Central memory CD8-positive, alpha-beta T cell (primary cell): ENCODE results near the gene STX16.
A peak's percentile ranks its signal among the peaks of the same experiment; 100 is the strongest.

Experiments used
- ATAC-seq: fragments of 150-1000 bp; cut with Tn5 transposase; replicated peaks from 2 replicates; pipeline ENCODE4 v1.10.0; 2022; ENCODE audit warnings: mild to moderate bottlenecking, moderate FRiP score, moderate number of reproducible peaks; ENCODE audit not compliant: poor library complexity, severe bottlenecking; ENCODE audit errors: extremely low read depth
- DNase-seq, 2 donors: peaks; one replicate each; pipeline ENCODE4 v3.0.0; 2021; ENCODE audit warnings: low spot score in 2 of 2
- H3K27ac Mint-ChIP-seq: one replicate; pipeline ENCODE4 v1.8.0; 2022; ENCODE audit warnings: low read depth, mild to moderate bottlenecking, moderate library complexity, mixed read lengths
- H3K27me3 Mint-ChIP-seq: one replicate; pipeline ENCODE4 v1.8.0; 2022; ENCODE audit warnings: mixed read lengths
- H3K36me3 Mint-ChIP-seq: one replicate; pipeline ENCODE4 v1.8.0; 2022; ENCODE audit warnings: mild to moderate bottlenecking, moderate library complexity, mixed read lengths; ENCODE audit not compliant: insufficient read depth
- H3K4me1 Mint-ChIP-seq: one replicate; pipeline ENCODE4 v1.8.0; 2022; ENCODE audit warnings: mixed read lengths
- H3K4me3 Mint-ChIP-seq: one replicate; pipeline ENCODE4 v1.8.0; 2022; ENCODE audit warnings: mild to moderate bottlenecking, moderate library complexity, mixed read lengths
- H3K9me3 Mint-ChIP-seq: one replicate; pipeline ENCODE4 v1.8.0; 2022; ENCODE audit warnings: mixed read lengths

STX16 gene

GRCh38 chr20:58712806-58713731, 62.0 kb downstream of the STX16 start:
- ATAC-seq (no peak), DNase-seq (peak in 1 of 2 donors; percentile 11)
- Mint-ChIP-seq H3K4me3 (no peak overlapping the region), H3K4me1 (no peaks in the 10 kb centered on the region), H3K36me3 (no peaks in the 10 kb centered on the region), H3K27me3 (no peaks in the 10 kb centered on the region), H3K9me3 (no peaks in the 10 kb centered on the region), H3K27ac (no peak overlapping the region)

DNA sequence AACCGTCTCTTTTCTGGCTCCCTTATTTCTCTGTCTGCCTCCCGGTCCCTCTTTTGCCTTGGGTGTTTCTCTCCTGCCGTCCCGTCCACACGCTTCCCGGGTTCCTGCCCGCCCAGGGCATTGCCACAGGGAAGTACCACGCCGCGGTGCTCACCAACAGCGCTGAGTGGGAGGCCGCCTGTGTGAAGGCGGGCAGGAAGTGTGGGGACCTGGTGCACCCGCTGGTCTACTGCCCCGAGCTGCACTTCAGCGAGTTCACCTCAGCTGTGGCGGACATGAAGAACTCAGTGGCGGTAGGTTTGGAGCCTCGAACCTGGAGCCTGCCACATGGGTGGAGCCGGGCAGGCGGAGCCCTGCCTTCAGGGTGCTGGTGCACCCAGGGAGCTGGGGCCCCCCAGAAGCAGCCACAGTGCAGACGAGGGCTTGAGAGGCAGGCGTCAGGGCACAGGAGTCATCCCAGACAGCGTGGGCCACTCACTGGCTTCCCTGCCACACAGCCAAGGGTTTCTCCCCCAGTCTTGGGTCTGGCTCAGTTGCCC, 62.8 kb downstream of the STX16 start:
- no peaks in the 10 kb centered on the region for H3K9me3 Mint-ChIP-seq
- H3K4me1 Mint-ChIP-seq = no peaks in the 10 kb centered on the region
- DNase-seq = peak; percentile 7 to 8

DNA sequence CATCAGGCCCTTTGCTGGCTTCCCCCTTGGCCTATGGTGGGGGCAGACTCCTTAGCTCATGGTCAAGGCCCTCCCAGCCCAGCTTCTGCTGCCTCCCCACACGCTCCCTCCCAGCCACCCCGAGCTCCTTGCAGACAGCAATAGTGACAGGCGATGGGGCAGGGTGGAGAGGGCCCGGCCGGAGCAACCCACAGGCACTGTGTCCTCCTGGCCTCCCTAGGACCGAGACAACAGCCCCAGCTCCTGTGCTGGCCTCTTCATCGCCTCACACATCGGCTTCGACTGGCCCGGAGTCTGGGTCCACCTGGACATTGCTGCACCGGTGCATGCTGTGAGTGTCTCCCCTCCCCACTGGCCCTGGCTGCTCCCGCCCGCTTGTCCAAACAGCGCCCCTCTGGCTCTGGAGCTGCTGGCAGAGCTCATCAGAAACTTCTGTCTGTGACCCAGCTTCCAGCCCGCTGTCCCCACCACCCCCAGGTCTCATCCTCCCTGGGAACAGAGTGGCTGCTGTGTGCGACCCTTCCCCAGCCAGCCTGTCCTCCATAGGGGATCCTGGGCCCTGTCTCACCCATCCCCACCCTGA, 63.3 kb downstream of the STX16 start:
- DNase-seq (peak; percentile 6 to 8), ATAC-seq (no peak)
- H3K27ac Mint-ChIP-seq = no peak overlapping the region
- H3K9me3 Mint-ChIP-seq = no peaks in the 10 kb centered on the region
- H3K4me1 Mint-ChIP-seq = no peaks in the 10 kb centered on the region
- H3K4me3 Mint-ChIP-seq = no peak overlapping the region
- no peaks in the 10 kb centered on the region for H3K27me3 Mint-ChIP-seq
- H3K36me3 Mint-ChIP-seq = no peaks in the 10 kb centered on the region

More for the DNA sequence above, 62.8 kb downstream of the STX16 start:
- Mint-ChIP-seq H3K36me3 (no peaks in the 10 kb centered on the region), H3K27me3 (no peaks in the 10 kb centered on the region), H3K27ac (no peak overlapping the region), H3K4me3 (no peak overlapping the region)
- ATAC-seq = no peak

DNA sequence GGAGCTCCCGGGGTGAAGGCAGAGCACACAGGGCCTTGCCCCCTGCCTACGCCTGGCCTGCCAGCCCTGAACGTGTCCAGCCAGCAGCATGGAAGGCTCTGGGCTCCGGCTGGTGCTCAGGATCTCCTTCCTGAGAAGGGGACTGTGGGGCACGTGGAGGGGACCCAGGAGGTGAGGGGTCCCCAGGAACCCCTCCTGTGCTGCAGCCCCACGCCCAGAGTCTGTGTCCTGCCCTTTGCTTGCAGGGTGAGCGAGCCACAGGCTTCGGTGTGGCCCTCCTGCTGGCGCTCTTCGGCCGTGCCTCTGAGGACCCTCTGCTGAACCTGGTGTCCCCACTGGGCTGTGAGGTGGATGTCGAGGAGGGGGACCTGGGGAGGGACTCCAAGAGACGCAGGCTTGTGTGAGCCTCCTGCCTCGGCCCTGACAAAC, 63.9 kb downstream of the STX16 start:
- Mint-ChIP-seq H3K27ac (no peak overlapping the region), H3K27me3 (no peaks in the 10 kb centered on the region), H3K4me3 (no peak overlapping the region), H3K4me1 (no peaks in the 10 kb centered on the region), H3K36me3 (no peaks in the 10 kb centered on the region), H3K9me3 (no peaks in the 10 kb centered on the region)
- peak in 1 of 2 donors; percentile 5 for DNase-seq
- ATAC-seq = no peak

DNA sequence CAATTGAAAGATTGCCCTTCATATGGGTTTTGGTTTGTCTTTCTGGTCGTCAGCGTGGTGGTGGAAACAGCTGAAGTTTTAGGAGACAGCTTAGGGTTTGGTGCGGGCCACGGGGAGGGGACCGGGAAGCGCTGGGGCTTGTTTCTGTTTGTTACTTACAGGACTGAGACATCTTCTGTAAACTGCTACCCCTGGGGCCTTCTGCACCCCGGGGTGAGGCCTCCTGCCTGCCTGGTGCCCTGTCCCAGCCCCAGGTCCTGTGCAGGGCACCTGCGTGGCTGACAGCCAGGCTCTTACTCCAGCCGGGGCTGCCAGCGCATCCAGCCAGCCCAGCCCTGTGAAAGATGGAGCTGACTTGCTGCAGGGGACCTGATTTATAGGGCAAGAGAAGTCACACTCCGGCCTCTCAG, 64.3 kb downstream of the STX16 start:
- H3K27ac Mint-ChIP-seq = no peak overlapping the region
- no peaks in the 10 kb centered on the region for H3K4me1 Mint-ChIP-seq
- no peaks in the 10 kb centered on the region for H3K9me3 Mint-ChIP-seq
- no peak for ATAC-seq
- H3K27me3 Mint-ChIP-seq = peaks cover 2% of the 10 kb centered on the region
- no peak overlapping the region for H3K4me3 Mint-ChIP-seq
- H3K36me3 Mint-ChIP-seq = no peaks in the 10 kb centered on the region
- peak; percentile 7 to 8 for DNase-seq

GRCh38 chr20:58715801-58716475, 64.9 kb downstream of the STX16 start:
- Mint-ChIP-seq H3K27ac (no peak overlapping the region), H3K27me3 (peaks cover 7% of the 10 kb centered on the region), H3K4me3 (no peak overlapping the region), H3K36me3 (no peaks in the 10 kb centered on the region), H3K4me1 (no peaks in the 10 kb centered on the region), H3K9me3 (no peaks in the 10 kb centered on the region)
- ATAC-seq = no peak
- DNase-seq = peak; percentile 6 to 7

DNA sequence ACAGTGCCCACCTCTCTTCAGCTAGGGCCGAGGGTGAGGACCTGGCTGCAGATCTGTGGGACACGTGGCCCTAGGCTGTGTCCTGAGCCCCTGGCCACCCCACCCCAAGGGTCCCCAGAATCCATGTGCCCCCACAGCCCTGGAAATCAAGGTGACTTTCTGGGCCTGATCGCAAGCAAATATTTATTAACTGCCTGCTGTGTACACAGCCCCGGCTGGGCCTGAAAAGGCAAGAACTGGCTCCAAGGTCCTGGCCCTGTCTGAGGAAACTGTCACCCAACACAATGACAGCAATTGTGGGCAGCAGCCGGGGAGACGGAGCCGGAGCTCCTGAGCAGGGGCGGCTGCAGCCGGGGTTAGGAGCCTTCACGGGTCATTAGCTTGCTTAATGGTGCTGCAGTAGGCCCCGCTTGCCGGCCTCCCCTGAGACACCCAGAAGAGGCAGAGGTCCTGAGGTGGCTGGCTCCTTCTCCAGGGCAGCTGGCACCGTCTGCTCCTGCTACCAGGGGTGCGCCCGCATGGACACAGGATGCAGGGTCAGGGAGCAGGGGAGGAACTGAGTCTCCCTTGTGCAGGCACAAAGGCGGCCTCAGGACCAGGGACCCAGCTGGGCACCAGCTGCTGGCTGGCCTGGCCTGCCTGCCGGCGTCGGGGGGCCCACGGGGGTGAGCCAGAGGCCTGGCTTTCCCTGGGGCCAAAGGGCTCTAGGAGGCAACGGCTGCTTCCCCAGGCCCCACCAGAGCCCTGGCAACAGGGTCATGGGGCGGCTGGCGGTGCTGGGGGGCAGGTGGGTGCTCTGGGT, 65.6 kb downstream of the STX16 start:
- ATAC-seq = no peak
- DNase-seq = peak; percentile 5 to 7
- Mint-ChIP-seq H3K36me3 (no peaks in the 10 kb centered on the region), H3K9me3 (no peaks in the 10 kb centered on the region), H3K27me3 (peaks cover 14% of the 10 kb centered on the region), H3K4me1 (no peaks in the 10 kb centered on the region), H3K27ac (no peak overlapping the region), H3K4me3 (no peak overlapping the region)

- Mint-ChIP-seq H3K27ac (no peak overlapping the region), H3K4me3 (no peak overlapping the region), H3K4me1 (no peaks in the 10 kb centered on the region), H3K36me3 (peaks cover under 1% of the 10 kb centered on the region), H3K9me3 (no peaks in the 10 kb centered on the region), H3K27me3 (peaks cover 22% of the 10 kb centered on the region)
- ATAC-seq (no peak), DNase-seq (peak in 1 of 2 donors; percentile 11)
Observed at GRCh38 chr20:58717278-58718091, 66.4 kb downstream of the STX16 start.

DNA sequence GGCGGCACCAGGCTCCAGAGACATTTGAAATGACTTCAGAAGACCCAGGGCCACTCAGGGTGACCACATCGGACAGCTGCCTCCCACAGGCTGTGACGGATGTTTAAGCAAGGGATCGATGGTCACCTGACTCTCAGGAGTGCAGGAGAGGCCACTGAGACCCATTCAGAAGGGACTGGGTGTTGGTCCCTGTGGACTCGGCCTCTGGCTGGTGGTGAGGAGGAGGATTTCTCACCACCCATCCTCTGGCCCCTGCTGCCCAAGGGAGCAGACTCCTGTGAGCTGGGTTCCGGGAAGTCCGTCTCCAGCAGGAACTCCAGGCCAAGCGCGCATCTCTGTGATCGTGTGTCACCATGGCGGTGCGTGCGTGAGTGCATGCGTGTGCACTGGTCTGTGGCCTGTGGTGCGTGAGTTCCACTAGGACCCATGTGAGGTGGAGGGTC, 67.1 kb downstream of the STX16 start:
- no peak for ATAC-seq
- H3K4me1 Mint-ChIP-seq = no peaks in the 10 kb centered on the region
- H3K9me3 Mint-ChIP-seq = no peaks in the 10 kb centered on the region
- H3K4me3 Mint-ChIP-seq = no peak overlapping the region
- peak in 1 of 2 donors; percentile 8 for DNase-seq
- peaks cover 29% of the 10 kb centered on the region for H3K27me3 Mint-ChIP-seq
- no peak overlapping the region for H3K27ac Mint-ChIP-seq
- H3K36me3 Mint-ChIP-seq = peaks cover 2% of the 10 kb centered on the region

DNA sequence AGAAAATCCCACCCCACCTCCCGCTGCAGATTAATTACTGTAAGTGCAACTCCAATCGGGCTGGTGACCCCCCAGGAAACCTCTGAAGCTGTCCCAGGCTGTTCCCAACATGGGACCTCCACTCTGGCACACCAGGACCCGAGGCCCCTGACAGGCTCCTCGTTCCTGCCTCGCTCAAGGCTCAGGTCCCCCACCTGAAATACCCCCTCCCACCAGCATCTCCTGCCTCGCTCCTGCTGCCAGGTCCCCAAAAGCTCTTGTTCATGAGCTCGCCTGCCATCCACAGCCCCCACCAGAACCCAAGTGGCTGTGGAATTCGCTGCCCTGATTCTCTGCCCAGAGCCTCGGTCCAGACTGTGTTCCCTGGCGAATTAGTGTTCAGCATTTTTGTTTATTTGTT, 67.6 kb downstream of the STX16 start:
- no peak for ATAC-seq
- peaks cover 35% of the 10 kb centered on the region for H3K27me3 Mint-ChIP-seq
- no peaks in the 10 kb centered on the region for H3K4me1 Mint-ChIP-seq
- H3K9me3 Mint-ChIP-seq = no peaks in the 10 kb centered on the region
- no peak overlapping the region for H3K4me3 Mint-ChIP-seq
- peaks cover 4% of the 10 kb centered on the region for H3K36me3 Mint-ChIP-seq
- H3K27ac Mint-ChIP-seq = no peak overlapping the region
- no peak for DNase-seq

DNA sequence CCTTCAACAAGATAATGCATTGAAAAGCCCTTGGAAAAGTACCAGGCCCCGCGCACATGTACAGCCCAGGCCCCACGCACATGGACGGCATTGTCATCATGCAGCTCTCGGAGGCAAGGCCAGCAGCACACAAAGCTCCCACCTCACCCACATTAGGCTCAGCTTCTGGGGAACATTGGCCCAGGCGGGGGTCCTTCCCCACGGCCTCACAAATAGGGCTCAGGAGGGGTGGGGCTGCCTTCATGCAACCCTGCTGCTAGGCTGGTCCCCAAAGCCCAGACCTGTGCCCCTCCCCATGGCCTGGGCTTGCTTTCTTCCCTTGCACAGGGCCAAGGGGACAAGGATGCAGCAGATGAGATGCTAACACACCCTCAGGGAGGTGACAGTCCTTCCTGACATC, 68.2 kb downstream of the STX16 start:
- Mint-ChIP-seq H3K4me1 (no peaks in the 10 kb centered on the region), H3K36me3 (peaks cover 4% of the 10 kb centered on the region), H3K4me3 (no peak overlapping the region), H3K9me3 (no peaks in the 10 kb centered on the region), H3K27ac (no peak overlapping the region), H3K27me3 (peaks cover 40% of the 10 kb centered on the region)
- peak in 1 of 2 donors; percentile 9 for DNase-seq
- ATAC-seq = no peak
